ENCODE results near the gene CXXC5.

DNA sequence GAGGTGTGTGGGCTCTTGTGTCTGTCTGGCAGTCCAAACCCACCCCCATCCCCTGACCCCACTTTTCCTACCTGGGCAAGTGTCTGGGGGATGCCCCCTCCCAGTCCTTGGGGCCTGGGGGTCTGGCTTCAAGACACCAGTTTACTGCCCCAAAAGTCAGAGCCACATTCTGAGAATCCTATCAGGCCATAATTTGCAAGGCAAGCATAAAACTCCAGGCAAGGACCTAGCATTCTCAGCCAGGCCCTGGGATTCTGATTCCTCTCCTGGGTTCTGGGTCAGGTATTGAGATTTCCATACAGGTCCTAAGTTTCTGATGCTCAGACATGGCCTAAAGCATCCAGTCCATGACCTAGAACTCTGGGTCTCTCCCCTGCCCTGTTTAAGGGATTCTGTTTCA is 33.3 kb downstream of the CXXC5 start:
- TF ChIP-seq EZH2 (IDR thresholded peaks at IDR 0.05; ENCODE audit: low read length, missing control alignments): no peak
- no peak for TF ChIP-seq CTCF (conservative IDR thresholded peaks at IDR 0.05 in 1 of 2, IDR thresholded peaks at IDR 0.05 in 1 of 2; ENCODE audit: low read depth in 1 of 2, low read length in 2 of 2)
